Breast epithelium (tissue), 4 donors: ENCODE results near the gene IQCH. TPM values are rescaled to one million over a fixed set of nuclear protein-coding genes. Genes with fewer than 3 reads are reported as not detected.

Experiments
- DNase-seq, 2 donors: peaks; one replicate each; pipeline ENCODE4 v3.0.0-alpha.2; 2019; ENCODE audit warnings: low spot score in 2 of 2
- H3K27ac ChIP-seq, 2 donors: fragments of 200-600 bp; sonication (generic) in 1 of 2; one replicate each; pipeline ENCODE4 v1.5.1; 2016 to 2019; ENCODE audit warnings: mild to moderate bottlenecking in 1 of 2
- H3K27me3 ChIP-seq, 2 donors: fragments of 200-600 bp; sonication (generic) in 1 of 2; one replicate each; pipeline versions ENCODE4 v1.5.1 to v1.6.0; 2017 to 2019; ENCODE audit warnings: control low read depth in 1 of 2, mild to moderate bottlenecking in 1 of 2
- H3K36me3 ChIP-seq: fragments of 200-600 bp; one replicate; pipeline ENCODE4 v1.5.1; 2019
- H3K4me1 ChIP-seq, 2 donors: fragments of 200-600 bp; sonication (generic); one replicate each; pipeline ENCODE4 v1.5.1; 2016 to 2019; ENCODE audit warnings: control low read depth in 1 of 2
- H3K4me3 ChIP-seq, 3 donors: fragments of 200-600 bp; sonication (generic); 1 replicate in 2 of 3; 2 replicates in 1 of 3; pipeline ENCODE4 v1.5.1; 2016 to 2019; ENCODE audit warnings: mild to moderate bottlenecking in 3 of 3, moderate library complexity in 2 of 3
- H3K9me3 ChIP-seq, 2 donors: fragments of 200-600 bp; sonication (generic) in 1 of 2; one replicate each; pipeline ENCODE4 v1.5.1; 2016 to 2019; ENCODE audit warnings: control low read depth in 1 of 2
- CTCF ChIP-seq, 3 donors: fragments of 450-650 bp; IDR thresholded peaks; one replicate each; pipeline ENCODE4 v1.5.1; 2016 to 2017; ENCODE audit warnings: antibody characterized with exemption in 3 of 3, mild to moderate bottlenecking in 3 of 3, moderate library complexity in 3 of 3
- POLR2A ChIP-seq: fragments of 450-650 bp; IDR thresholded peaks from one replicate; pipeline ENCODE4 v1.6.1; 2016; ENCODE audit warnings: antibody characterized with exemption, mild to moderate bottlenecking, moderate library complexity
- POLR2AphosphoS5 ChIP-seq, 3 donors: sonication (generic); formaldehyde crosslinking; IDR thresholded peaks; one replicate each; pipeline ENCODE4 v1.6.1; 2017; ENCODE audit warnings: antibody characterized with exemption in 3 of 3
- intact Hi-C: fragments of 100-400 bp; cut with DNase I; formaldehyde crosslinking; loops from one replicate; pipeline ENCODE4 v1.15.1; 2023; ENCODE audit warnings: low total_unique reads
- total RNA-seq, 3 donors: library from RNA; depleted of rRNA; stranded (reverse); fragments of >200 nt; gene quantifications; one replicate each; pipeline ENCODE4 v1.1.0, GENCODE V29; 2016

Gene IQCH
- total RNA-seq, 3 donors from 2014 or later, result 0.64 to 11.9 (median 6.6) TPM

GRCh38 chr15:67474405-67475110 is 220.0 kb downstream of the IQCH start:
- Histone ChIP-seq H3K27ac (no peak overlapping the region), H3K9me3 (no peaks in the 10 kb centered on the region), H3K27me3 (no peaks in the 10 kb centered on the region), H3K4me1 (no peaks in the 10 kb centered on the region), H3K36me3 (no peaks in the 10 kb centered on the region), H3K4me3 (no peak overlapping the region)
- DNase-seq, result no peak
- intact Hi-C loops, result loop anchor here (2.0 kb wide), 1 partner anchor 22 kb away; no protein-coding TSS in a partner anchor
- TF ChIP-seq POLR2AphosphoS5 (IDR thresholded peaks at IDR 0.05) (no peak), CTCF (IDR thresholded peaks at IDR 0.05) (no peak), POLR2A (no peak)

- TF ChIP-seq CTCF (IDR thresholded peaks at IDR 0.05) (no peak), POLR2A (no peak), POLR2AphosphoS5 (IDR thresholded peaks at IDR 0.05) (no peak)
- DNase-seq, result no peak
- Histone ChIP-seq H3K36me3 (no peaks in the 10 kb centered on the region), H3K4me1 (no peaks in the 10 kb centered on the region), H3K27me3 (no peaks in the 10 kb centered on the region), H3K9me3 (no peaks in the 10 kb centered on the region), H3K27ac (no peak overlapping the region), H3K4me3 (peak overlapping the region in 1 of 3 donors; percentile 28)
- intact Hi-C loops, result no loop called here
Measured at GRCh38 chr15:67479781-67480505, 225.4 kb downstream of the IQCH start.

GRCh38 chr15:67480741-67481140 is 226.2 kb downstream of the IQCH start:
- no peaks in the 10 kb centered on the region for H3K27me3 ChIP-seq
- no peak overlapping the region for H3K27ac ChIP-seq
- no peaks in the 10 kb centered on the region for H3K9me3 ChIP-seq
- no peak for TF ChIP-seq POLR2A
- no peak for TF ChIP-seq POLR2AphosphoS5 (IDR thresholded peaks at IDR 0.05)
- no peak for TF ChIP-seq CTCF (IDR thresholded peaks at IDR 0.05)
- no peaks in the 10 kb centered on the region for H3K4me1 ChIP-seq
- no peak for DNase-seq
- H3K36me3 ChIP-seq, result no peaks in the 10 kb centered on the region
- intact Hi-C loops, result no loop called here
- H3K4me3 ChIP-seq, result no peak overlapping the region

GRCh38 chr15:67481680-67482079 is 227.1 kb downstream of the IQCH start:
- Histone ChIP-seq H3K27ac (no peak overlapping the region), H3K9me3 (no peaks in the 10 kb centered on the region), H3K36me3 (no peaks in the 10 kb centered on the region), H3K27me3 (no peaks in the 10 kb centered on the region), H3K4me3 (no peak overlapping the region), H3K4me1 (no peaks in the 10 kb centered on the region)
- no peak for TF ChIP-seq CTCF (IDR thresholded peaks at IDR 0.05)
- TF ChIP-seq POLR2A, result no peak
- no peak for TF ChIP-seq POLR2AphosphoS5 (IDR thresholded peaks at IDR 0.05)
- no peak for DNase-seq
- intact Hi-C loops, result no loop called here

DNA sequence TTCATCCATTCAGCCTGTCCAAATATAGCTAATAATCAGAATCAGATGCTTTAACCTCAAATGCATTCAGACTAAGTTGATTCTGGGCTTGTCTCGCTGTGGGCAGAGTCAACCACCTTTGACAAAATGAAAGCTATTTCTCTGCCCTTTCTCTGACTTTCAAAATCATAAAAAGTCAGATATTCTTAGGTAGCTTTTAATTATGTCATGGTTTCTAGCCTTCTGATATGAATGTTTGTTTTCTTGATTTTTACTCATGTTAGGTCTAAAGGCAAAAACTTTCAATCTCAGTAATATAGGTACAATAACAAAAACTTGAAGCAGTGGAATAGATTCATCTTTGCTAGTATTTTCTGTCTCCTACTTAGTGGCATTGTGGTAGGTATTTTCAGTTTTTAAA is 241.0 kb downstream of the IQCH start:
- H3K4me3 ChIP-seq, result no peak overlapping the region
- H3K4me1 ChIP-seq, result no peaks in the 10 kb centered on the region
- H3K27me3 ChIP-seq, result no peaks in the 10 kb centered on the region
- no peak for DNase-seq
- no peaks in the 10 kb centered on the region for H3K36me3 ChIP-seq
- no peaks in the 10 kb centered on the region for H3K9me3 ChIP-seq
- intact Hi-C loops, result no loop called here
- TF ChIP-seq POLR2A (no peak), CTCF (IDR thresholded peaks at IDR 0.05) (no peak), POLR2AphosphoS5 (IDR thresholded peaks at IDR 0.05) (no peak)
- H3K27ac ChIP-seq, result no peak overlapping the region
